ENCODE measurements around the gene ADSS1. TPM values are rescaled to one million over a fixed set of nuclear protein-coding genes. Genes with fewer than 3 reads are reported as not detected.

The ADSS1 gene
- total RNA-seq, 1 experiment from 2014 or later = 2.1 TPM

DNA sequence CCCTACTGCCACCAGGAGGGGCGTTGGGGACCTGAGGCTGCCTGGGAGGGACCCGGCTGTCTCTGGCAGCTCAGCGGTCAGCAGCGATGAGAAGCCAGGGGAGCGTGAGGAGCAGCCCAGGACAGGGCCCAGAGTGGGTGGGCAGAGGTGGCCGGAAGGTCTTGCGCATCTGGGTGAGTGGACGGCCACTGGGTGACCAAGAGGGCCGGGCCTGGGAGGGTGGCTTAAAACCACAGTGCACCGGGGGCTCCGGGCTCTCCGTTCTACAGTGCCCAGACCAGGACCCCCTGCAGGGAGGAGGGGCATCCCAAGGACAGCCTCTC is 24.6 kb upstream of the ADSS1 start:
- DNase-seq (ENCODE audit: low spot score) = no peak

DNA sequence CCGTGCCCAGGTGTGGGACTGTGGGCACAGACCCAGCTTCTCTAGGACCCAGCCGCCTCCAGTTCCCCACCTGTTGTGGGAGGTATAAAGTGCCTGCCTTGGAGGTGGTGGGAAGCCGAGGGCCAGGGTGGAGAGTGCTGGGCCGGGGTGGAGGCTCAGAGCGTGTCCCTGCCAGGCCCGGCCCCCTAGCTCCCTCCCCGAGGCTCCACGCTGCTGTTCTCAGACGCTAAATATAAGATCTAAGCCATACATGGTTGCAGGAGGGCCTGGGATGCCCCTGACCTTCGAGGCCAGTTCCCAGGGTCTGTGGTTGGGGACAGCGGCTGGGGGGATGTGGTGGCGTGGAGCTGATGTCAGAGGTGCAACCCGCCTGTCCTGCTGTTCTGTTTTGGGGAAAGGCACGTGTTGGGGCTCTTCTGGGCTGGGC is 23.8 kb upstream of the ADSS1 start:
- no peak for DNase-seq (ENCODE audit: low spot score)

- no peak for DNase-seq (ENCODE audit: low spot score)
Measured at GRCh38 chr14:104700747-104701217, 23.2 kb upstream of the ADSS1 start.

- DNase-seq (ENCODE audit: low spot score) = no peak
Measured at GRCh38 chr14:104701383-104702076, 22.5 kb upstream of the ADSS1 start.

DNA sequence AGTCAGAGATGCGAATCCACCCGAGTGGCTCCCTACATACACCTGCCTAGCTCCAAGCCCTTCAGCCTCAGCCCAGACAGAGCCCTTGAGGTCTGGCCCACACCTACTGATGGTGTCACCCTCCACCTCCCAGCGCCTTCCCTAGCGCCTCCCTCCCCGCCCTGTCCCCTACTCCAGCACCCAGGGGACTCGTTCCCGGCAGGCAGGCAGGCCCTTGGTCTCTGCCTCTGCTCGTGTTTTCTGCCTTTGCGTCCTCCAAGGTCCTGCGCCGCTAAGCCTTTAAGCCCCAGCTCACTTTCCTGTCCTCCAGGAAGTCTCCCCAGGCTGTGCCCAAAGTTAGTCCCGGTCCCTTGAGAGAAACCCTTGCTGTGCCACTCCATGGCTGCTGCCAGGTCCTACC is 21.9 kb upstream of the ADSS1 start:
- DNase-seq (ENCODE audit: low spot score) = no peak

DNA sequence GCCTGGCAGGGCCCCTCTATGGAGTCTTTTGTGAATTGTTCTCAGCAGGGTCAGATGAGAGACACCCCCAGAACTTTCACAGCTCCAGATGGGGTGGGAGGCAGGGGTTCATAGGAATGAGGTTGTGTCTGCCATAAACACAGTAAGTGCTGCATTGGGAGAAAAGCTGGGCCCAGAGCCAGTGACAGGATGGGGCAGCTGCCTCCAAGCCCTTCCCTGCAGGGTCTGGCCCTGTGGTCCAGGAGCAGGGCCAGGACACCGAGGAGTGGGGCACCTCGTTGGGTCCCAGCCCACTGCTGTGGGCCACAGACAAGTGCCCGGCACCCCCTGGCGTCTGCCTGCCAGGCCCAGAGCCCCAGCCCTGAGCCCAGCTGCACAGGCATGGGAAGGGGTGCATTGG is 21.4 kb upstream of the ADSS1 start:
- no peak for DNase-seq (ENCODE audit: low spot score)

DNA sequence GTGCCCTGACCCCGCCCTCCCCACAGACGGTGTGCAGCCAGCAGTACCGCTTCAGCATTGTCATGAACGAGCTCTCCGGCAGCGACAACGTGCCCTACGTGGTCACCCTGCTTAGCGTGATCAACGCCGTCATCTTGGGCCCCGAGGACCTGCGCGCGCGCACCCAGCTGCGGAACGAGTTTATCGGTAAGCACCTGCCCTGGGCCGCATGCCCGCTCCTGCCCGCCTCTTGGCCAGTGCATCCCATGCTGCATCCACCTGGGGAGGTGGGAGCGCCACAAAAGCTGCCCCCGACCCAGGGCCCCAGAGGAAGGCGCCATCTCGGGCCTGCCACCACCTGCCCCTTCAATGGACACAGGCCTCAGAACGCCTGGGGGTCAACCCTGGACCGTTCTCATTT is 20.8 kb upstream of the ADSS1 start:
- DNase-seq (ENCODE audit: low spot score) = no peak

DNA sequence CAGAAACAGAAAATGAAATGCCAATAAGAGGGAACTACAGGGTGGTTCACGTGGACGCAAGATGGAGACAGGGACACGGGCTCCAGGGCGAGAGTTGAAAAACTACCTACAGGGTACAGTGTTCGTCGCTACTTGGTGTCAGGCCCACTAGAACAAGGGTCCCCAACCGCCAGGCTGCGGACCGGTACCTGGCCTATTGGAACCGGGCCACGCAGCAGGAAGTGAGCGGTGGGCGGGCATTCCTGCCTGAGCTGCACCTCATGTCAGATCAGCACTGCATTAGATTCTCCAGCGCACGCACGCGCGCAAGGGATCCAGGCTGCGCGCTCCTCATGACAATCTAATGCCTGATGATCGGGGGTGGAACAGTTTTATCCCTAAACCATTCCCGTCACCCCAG is 19.8 kb upstream of the ADSS1 start:
- no peak for DNase-seq (ENCODE audit: low spot score)

DNA sequence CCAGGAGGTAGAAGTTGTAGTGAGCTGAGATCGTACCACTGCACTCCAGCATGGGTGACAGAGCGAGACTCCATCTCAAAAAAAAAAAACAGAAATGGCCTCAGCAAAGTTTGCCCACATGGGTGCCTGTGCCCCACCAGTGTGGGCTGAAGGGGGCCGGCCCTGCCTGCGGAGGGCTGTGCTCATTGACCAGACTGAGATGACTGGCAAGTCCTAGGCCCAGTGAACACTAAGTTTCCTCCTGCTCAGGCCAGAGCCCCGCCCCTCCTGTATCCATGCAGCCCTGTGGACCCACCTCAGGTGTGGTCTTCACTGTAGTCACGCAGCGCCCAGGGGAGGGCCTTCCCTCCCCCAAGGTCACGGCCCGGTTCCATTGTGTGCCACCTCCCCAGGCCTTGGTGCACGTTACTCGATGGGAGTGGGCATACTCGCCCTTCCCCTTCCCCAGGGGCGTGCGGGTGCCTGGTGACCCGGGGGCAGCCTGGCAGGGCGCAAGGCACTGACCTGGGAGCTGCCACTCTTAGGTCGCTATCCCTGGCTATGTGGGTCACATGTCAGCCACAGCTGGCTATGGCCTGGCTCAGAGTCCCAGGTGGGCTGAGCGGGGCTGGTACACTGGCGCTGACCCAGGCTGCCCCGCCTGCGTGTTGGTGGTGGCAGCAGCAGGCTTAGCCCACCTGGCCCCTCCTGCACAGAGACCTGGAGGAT is 18.5 kb upstream of the ADSS1 start:
- DNase-seq (ENCODE audit: low spot score) = no peak

DNA sequence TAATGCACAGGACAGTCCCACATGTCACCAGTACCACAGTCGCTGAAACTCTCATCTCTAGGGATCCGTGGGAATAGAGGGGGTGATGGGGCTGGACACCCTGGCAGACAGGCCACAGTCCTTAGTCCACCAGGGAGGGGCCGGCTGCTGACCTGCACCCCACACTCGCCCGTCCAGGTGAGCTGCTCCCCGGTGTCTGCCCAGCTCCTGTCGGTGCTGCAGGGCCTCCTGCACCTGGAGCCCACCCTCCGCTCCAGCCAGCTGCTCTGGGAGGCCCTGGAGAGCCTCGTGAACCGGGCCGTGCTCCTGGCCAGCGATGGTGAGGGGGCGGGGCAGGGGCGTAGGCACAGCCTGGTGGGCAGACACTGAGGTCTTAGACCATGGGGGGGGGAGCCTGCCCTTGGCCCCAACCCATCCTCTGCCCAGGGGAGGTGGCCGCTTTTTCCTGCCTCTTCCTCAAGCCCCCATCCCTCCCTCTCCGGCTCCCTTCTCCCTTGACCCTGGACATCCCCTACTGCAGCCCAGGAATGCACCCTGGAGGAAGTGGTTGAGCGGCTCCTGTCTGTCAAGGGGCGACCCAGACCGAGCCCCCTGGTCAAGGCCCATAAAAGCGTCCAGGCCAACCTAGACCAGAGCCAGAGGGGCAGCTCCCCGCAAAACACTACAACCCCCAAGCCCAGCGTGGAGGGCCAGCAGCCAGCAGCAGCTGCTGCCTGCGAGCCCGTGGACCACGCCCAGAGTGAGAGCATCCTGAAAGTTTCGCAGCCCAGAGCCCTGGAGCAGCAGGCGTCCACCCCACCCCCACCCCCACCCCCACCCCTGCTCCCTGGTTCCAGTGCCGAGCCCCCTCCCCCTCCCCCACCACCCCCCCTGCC is 17.1 kb upstream of the ADSS1 start:
- DNase-seq (ENCODE audit: low spot score) = no peak

- no peak for DNase-seq (ENCODE audit: low spot score)
Measured at GRCh38 chr14:104707608-104708595, 16.1 kb upstream of the ADSS1 start.

GRCh38 chr14:104708606-104709268 is 15.3 kb upstream of the ADSS1 start:
- DNase-seq (ENCODE audit: low spot score) = peak; percentile 63

DNA sequence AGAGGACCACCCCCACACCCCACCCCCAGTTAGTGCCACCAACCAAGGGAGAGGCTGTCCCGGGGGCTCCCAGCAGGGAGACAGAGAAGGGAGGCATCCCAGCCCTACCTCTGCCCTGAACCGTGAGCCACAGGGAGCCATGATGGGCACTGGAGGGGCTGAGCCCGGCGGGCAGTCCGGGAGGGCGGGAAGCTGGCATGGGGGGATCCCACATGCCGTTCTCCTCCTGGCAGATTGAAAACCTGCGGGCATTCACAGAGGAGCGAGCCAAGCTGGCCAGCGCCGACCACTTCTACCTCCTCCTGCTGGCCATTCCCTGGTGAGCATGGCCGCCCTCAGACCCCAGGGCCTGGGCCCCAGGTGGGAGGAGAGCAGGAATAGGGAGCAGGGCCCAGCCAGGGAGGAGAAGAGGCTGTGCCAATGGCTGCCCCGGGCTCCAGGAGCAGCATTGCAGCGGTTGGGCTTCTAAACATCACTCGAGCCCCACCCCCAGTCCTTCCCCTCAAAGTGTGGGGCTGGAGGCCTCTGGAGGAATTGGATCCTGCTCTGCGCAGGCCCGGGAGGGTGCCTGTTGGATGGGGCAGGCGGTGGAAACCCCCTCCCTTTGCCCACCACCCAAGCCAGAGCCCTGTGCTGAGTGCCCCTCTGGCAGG is 14.5 kb upstream of the ADSS1 start:
- DNase-seq (ENCODE audit: low spot score) = no peak

DNA sequence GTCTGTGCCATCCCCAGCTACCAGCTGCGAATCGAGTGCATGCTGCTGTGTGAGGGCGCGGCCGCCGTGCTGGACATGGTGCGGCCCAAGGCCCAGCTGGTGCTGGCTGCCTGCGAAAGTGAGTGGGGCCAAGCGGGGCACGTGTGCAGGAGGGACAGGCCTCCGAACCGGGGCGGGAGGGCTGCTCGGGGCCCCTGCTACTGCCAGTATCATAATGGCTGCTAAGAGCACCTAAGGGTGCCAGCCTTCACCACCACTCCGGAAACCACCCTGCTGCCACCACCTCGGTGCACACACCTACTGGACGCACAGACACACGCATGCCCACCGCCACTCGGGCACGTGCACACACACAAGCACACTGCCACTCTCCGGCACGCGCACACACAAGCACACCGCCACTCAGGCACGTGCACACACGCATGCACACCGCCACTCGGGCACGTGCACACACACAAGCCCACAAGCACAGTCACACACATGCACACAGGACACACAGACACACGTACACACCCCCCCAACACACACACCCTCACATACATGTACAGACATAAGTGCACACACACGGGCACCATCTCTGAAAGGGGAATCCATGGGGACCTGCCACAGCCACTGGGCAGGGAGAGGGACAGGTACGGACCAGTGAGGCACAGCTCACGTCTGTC is 13.8 kb upstream of the ADSS1 start:
- no peak for DNase-seq (ENCODE audit: low spot score)

GRCh38 chr14:104712881-104713734 is 10.9 kb upstream of the ADSS1 start:
- no peak for DNase-seq (ENCODE audit: low spot score)

DNA sequence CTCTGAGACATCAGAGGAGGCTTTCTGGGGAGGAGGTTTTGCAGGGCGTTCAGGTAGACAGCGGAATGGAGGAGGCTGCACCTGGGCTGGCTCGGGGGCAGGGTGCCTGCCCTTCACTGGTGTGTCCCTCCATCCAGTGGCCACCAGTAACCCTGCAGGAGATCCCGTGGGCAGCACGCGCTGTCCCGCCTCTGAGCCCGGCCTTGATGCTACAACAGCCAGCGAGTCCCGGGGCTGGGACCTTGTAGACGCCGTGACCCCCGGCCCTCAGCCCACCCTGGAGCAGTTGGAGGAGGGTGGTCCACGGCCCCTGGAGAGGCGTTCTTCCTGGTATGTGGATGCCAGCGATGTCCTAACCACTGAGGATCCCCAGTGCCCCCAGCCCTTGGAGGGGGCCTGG is 10.0 kb upstream of the ADSS1 start:
- no peak for DNase-seq (ENCODE audit: low spot score)

GRCh38 chr14:104714681-104715080 is 9.3 kb upstream of the ADSS1 start:
- no peak for DNase-seq (ENCODE audit: low spot score)

GRCh38 chr14:104715416-104715815 is 8.6 kb upstream of the ADSS1 start:
- no peak for DNase-seq (ENCODE audit: low spot score)

DNA sequence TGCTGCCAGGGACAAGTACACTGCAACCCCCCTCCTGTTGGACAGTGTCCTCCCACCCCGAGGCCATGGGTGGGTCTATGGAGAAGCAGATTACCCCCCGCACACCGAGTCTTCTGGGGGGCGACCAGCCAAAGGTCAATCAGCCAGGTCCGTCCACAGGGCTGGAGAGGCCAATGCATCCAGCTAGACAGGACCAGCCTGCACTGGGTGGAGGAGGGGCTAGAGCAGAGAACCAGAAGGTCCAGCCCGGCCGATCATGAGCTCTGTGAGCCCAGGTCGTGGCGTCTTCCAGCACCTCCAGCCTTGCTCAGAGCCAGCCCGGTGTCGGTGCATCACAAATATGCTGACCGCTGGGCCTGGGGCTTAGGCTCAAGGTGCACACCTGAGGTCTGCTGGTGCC is 8.2 kb upstream of the ADSS1 start:
- DNase-seq (ENCODE audit: low spot score) = no peak
